GM12878 (cell line): ENCODE data around the gene TEX51. TPM values are rescaled to one million over a fixed set of nuclear protein-coding genes. Genes with fewer than 3 reads are reported as not detected.

Experiments
- CBX3 ChIP-seq: fragments of 200-600 bp; sonication (generic); IDR thresholded peaks from 2 replicates; pipeline ENCODE4 v1.6.1; 2016; ENCODE audit warnings: low read depth, borderline replicate concordance
- E2F8 ChIP-seq: fragments of 450-650 bp; IDR thresholded peaks from 2 replicates; pipeline ENCODE4 v1.6.1; 2018; ENCODE audit warnings: mild to moderate bottlenecking, low read depth, moderate library complexity; ENCODE audit not compliant: partially characterized antibody
- ELK1 ChIP-seq: IDR thresholded peaks from 2 replicates; pipeline ENCODE4 v1.6.1; 2012; ENCODE audit warnings: low read depth, low read length, improper control_type of control experiment
- MTA3 ChIP-seq: IDR thresholded peaks from 2 replicates; pipeline ENCODE4 v1.6.1; 2012; ENCODE audit warnings: low read length, inconsistent platforms, borderline replicate concordance
- REST ChIP-seq: IDR thresholded peaks from 2 replicates; pipeline ENCODE4 v1.6.1; 2012; ENCODE audit warnings: mild to moderate bottlenecking, low read depth, low read length
- RFX5 ChIP-seq: IDR thresholded peaks from 2 replicates; pipeline ENCODE4 v1.6.1; 2011; ENCODE audit warnings: low read depth, low read length, improper control_type of control experiment
- SMAD1 ChIP-seq: fragments of 450-650 bp; IDR thresholded peaks from 2 replicates; pipeline ENCODE4 v1.6.1; 2018; ENCODE audit warnings: mild to moderate bottlenecking, low read depth; ENCODE audit not compliant: partially characterized antibody
- SRF ChIP-seq, 2 experiments: IDR thresholded peaks; 2 replicates each; pipeline ENCODE4 v1.6.1; 2011; ENCODE audit warnings: low read depth in 2 of 2, low read length in 2 of 2, mild to moderate bottlenecking in 1 of 2, moderate library complexity in 1 of 2
- polyA plus RNA-seq, 11 experiments: library from polyadenylated mRNA; depleted of rRNA in 4 of 11; unstranded in 6 of 11; stranded (reverse) in 5 of 11; fragments of >200 nt; fragmentation: Nextera tagmentation in 4 of 11; fragmentation: Illumina TruSeq in 1 of 11; extraction: Ambion mirVana in 4 of 11; extraction: Trizol in 1 of 11; gene quantifications; 1 replicate in 1 of 11; 2 replicates in 10 of 11; pipeline versions ENCODE4 v1.2.1 to v1.2.3, GENCODE V29; 2011 to 2016; ENCODE audit warnings: inconsistent platforms in 2 of 11, missing spikeins in 2 of 11, low read depth in 1 of 11
- total RNA-seq, 4 experiments: library from RNA; depleted of rRNA in 3 of 4; stranded (reverse); fragments of >200 nt in 3 of 4; fragmentation: Illumina TruSeq in 1 of 4; extraction: Trizol in 1 of 4; gene quantifications; 2 replicates each; pipeline versions ENCODE4 v1.2.1 to v1.2.3, GENCODE V29; 2013 to 2021
- TF ChIP-seq, protein P1 (sequence below): fragments of 450-650 bp; IDR thresholded peaks from 2 replicates; pipeline ENCODE4 v1.6.1; 2017; ENCODE audit warnings: low read depth, mild to moderate bottlenecking, moderate library complexity
- TF ChIP-seq, protein P2 (sequence below): fragments of 450-650 bp; formaldehyde crosslinking; IDR thresholded peaks from 2 replicates; pipeline ENCODE4 v1.4.0; 2020; ENCODE audit warnings: mild to moderate bottlenecking, moderate library complexity
- TF ChIP-seq, protein P3 (sequence below): IDR thresholded peaks from 2 replicates; pipeline ENCODE4 v1.6.1; 2011; ENCODE audit warnings: low read depth, low read length, improper control_type of control experiment, borderline replicate concordance
- TF ChIP-seq, protein P4 (sequence below): fragments of 450-650 bp; IDR thresholded peaks from 2 replicates; pipeline ENCODE4 v1.6.1; 2018; ENCODE audit warnings: borderline replicate concordance, mild to moderate bottlenecking; ENCODE audit not compliant: partially characterized antibody

TEX51 gene
- total and polyA plus RNA-seq, 10 of the 15 experiments (the other 5 are each of a cell fraction or from before 2014, with no cell fraction given) = not detected

DNA sequence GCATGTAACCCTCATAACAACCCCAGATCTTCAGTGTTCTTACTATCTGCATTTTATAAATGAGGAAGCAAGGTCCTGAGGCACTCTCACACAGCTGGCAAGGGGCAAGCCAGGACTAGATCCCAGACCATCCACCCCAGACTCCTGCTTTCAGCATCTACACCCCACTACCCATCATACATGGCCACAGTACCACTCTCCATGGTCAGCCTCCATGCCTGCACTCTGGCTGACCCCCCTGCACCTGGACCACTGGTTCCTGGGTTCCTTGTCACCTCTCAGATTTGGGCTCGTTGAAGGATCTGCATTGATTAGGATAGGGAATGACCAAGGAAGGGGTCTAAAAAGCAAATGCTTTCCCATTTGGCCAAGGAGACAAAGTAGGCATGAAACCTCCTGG, 36.0 kb upstream of the TEX51 start (continued):
- no peak for TF ChIP-seq ELK1
- TF ChIP-seq, protein P1, sequence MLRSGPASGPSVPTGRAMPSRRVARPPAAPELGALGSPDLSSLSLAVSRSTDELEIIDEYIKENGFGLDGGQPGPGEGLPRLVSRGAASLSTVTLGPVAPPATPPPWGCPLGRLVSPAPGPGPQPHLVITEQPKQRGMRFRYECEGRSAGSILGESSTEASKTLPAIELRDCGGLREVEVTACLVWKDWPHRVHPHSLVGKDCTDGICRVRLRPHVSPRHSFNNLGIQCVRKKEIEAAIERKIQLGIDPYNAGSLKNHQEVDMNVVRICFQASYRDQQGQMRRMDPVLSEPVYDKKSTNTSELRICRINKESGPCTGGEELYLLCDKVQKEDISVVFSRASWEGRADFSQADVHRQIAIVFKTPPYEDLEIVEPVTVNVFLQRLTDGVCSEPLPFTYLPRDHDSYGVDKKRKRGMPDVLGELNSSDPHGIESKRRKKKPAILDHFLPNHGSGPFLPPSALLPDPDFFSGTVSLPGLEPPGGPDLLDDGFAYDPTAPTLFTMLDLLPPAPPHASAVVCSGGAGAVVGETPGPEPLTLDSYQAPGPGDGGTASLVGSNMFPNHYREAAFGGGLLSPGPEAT = no peak
- no peak for TF ChIP-seq E2F8
- TF ChIP-seq MTA3 = no peak
- TF ChIP-seq REST = no peak
- TF ChIP-seq, protein P2, sequence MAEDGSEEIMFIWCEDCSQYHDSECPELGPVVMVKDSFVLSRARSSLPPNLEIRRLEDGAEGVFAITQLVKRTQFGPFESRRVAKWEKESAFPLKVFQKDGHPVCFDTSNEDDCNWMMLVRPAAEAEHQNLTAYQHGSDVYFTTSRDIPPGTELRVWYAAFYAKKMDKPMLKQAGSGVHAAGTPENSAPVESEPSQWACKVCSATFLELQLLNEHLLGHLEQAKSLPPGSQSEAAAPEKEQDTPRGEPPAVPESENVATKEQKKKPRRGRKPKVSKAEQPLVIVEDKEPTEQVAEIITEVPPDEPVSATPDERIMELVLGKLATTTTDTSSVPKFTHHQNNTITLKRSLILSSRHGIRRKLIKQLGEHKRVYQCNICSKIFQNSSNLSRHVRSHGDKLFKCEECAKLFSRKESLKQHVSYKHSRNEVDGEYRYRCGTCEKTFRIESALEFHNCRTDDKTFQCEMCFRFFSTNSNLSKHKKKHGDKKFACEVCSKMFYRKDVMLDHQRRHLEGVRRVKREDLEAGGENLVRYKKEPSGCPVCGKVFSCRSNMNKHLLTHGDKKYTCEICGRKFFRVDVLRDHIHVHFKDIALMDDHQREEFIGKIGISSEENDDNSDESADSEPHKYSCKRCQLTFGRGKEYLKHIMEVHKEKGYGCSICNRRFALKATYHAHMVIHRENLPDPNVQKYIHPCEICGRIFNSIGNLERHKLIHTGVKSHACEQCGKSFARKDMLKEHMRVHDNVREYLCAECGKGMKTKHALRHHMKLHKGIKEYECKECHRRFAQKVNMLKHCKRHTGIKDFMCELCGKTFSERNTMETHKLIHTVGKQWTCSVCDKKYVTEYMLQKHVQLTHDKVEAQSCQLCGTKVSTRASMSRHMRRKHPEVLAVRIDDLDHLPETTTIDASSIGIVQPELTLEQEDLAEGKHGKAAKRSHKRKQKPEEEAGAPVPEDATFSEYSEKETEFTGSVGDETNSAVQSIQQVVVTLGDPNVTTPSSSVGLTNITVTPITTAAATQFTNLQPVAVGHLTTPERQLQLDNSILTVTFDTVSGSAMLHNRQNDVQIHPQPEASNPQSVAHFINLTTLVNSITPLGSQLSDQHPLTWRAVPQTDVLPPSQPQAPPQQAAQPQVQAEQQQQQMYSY (CRISPR knock-in tag) = no peak
- no peak for TF ChIP-seq RFX5
- TF ChIP-seq SRF (IDR thresholded peaks at IDR 0.05; ENCODE audit: low read depth in 2 of 2, low read length in 2 of 2) = no peak
- no peak for TF ChIP-seq SMAD1
- TF ChIP-seq, protein P3, sequence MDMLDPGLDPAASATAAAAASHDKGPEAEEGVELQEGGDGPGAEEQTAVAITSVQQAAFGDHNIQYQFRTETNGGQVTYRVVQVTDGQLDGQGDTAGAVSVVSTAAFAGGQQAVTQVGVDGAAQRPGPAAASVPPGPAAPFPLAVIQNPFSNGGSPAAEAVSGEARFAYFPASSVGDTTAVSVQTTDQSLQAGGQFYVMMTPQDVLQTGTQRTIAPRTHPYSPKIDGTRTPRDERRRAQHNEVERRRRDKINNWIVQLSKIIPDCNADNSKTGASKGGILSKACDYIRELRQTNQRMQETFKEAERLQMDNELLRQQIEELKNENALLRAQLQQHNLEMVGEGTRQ = no peak
- TF ChIP-seq, protein P4, sequence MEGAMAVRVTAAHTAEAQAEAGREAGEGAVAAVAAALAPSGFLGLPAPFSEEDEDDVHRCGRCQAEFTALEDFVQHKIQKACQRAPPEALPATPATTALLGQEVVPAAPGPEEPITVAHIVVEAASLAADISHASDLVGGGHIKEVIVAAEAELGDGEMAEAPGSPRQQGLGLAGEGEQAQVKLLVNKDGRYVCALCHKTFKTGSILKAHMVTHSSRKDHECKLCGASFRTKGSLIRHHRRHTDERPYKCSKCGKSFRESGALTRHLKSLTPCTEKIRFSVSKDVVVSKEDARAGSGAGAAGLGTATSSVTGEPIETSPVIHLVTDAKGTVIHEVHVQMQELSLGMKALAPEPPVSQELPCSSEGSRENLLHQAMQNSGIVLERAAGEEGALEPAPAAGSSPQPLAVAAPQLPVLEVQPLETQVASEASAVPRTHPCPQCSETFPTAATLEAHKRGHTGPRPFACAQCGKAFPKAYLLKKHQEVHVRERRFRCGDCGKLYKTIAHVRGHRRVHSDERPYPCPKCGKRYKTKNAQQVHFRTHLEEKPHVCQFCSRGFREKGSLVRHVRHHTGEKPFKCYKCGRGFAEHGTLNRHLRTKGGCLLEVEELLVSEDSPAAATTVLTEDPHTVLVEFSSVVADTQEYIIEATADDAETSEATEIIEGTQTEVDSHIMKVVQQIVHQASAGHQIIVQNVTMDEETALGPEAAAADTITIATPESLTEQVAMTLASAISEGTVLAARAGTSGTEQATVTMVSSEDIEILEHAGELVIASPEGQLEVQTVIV = no peak
- no peak for TF ChIP-seq CBX3
